K562 (cell line): Measurements from ENCODE around the gene FBXW12. TPM values are rescaled to one million over a fixed set of nuclear protein-coding genes. Genes with fewer than 3 reads are reported as not detected.

Experiments used
- ATAC-seq: fragments of 200-7000 bp; cut with Tn5 transposase; 3 replicates; pipeline ENCODE4 v1.9.1; 2020; ENCODE audit warnings: moderate library complexity
- BruUV-seq: library from RNA; stranded (reverse); fragments of 400-500 nt; replicated peaks from 2 replicates; lab custom pipeline; 2021; lab: Mats Ljungman, UMichigan
- CTCF ChIA-PET: fragments of 300-600 bp; formaldehyde crosslinking; extraction: SDS; loops from one replicate; lab custom pipeline; 2021; ENCODE audit warnings: low intra/inter-chr PET ratio; lab: Yijun Ruan, JAX
- POLR2A ChIA-PET: fragments of 300-600, 350-650 bp; sonication (Branson Sonifier 250); formaldehyde crosslinking; extraction: SDS; loops from one replicate; lab custom pipeline; 2021; ENCODE audit warnings: antibody characterized with exemption, inconsistent platforms; lab: Yijun Ruan, JAX
- DNase-seq, 4 experiments: peaks; one replicate each; pipeline versions ENCODE4 v3.0.0 to v3.0.0-alpha.2; 2011 to 2018; ENCODE audit warnings: low spot score in 3 of 4, mixed read lengths in 3 of 4; ENCODE audit errors: extremely low read depth in 1 of 4
- FAIRE-seq: peaks from 2 replicates; lab custom pipeline; 2011; peaks lifted over from hg19 to GRCh38; lab: Jason Lieb, UNC
- H2AFZ ChIP-seq: 2 replicates; pipeline ENCODE4 v1.6.0; 2011; ENCODE audit warnings: low read depth, low read length, control low read depth, inconsistent platforms
- H3K27ac ChIP-seq: fragments of 200-600 bp; 3 replicates; pipeline ENCODE4 v1.8.0; 2011; ENCODE audit warnings: low read depth, mild to moderate bottlenecking, control low read depth, inconsistent platforms, low read length, moderate library complexity, mixed read lengths; ENCODE audit errors: extremely low read depth
- H3K27me3 ChIP-seq, 2 experiments: fragments of 300-600 bp in 1 of 2; 2 replicates in 1 of 2; 3 replicates in 1 of 2; pipeline versions ENCODE4 v1.6.0 to v1.8.0; 2011; ENCODE audit warnings: inconsistent platforms in 2 of 2, low read length in 2 of 2, mild to moderate bottlenecking in 1 of 2, mixed read lengths in 1 of 2, moderate library complexity in 1 of 2; ENCODE audit not compliant: control insufficient read depth in 2 of 2, insufficient read depth in 2 of 2
- H3K36me3 ChIP-seq: fragments of 300-600 bp; 3 replicates; pipeline ENCODE4 v1.8.0; 2011; ENCODE audit warnings: mild to moderate bottlenecking, low read length, inconsistent platforms; ENCODE audit not compliant: control insufficient read depth, insufficient read depth
- H3K4me1 ChIP-seq, 2 experiments: fragments of 200-600 bp in 1 of 2; replicated peaks in 1 of 2; 2 replicates in 1 of 2; 3 replicates in 1 of 2; pipeline versions ENCODE4 v1.5.1 to v1.8.0; 2011; ENCODE audit warnings: inconsistent platforms in 2 of 2, low read length in 2 of 2, mild to moderate bottlenecking in 1 of 2, mixed read lengths in 1 of 2, moderate library complexity in 1 of 2; ENCODE audit not compliant: control insufficient read depth in 2 of 2, insufficient read depth in 2 of 2
- H3K4me2 ChIP-seq: 2 replicates; pipeline ENCODE4 v1.6.1; 2011; ENCODE audit warnings: low read length, control low read depth, inconsistent platforms, mixed read lengths; ENCODE audit not compliant: insufficient read depth
- H3K4me3 ChIP-seq: fragments of 200-600 bp; sonication (generic), shearing (Covaris generic); 2 replicates; pipeline ENCODE4 v1.5.1; 2016; ENCODE audit warnings: control low read depth, inconsistent platforms
- H3K79me2 ChIP-seq: fragments of 200-600 bp; 3 replicates; pipeline ENCODE4 v1.8.0; 2011; ENCODE audit warnings: low read length, inconsistent platforms; ENCODE audit not compliant: control insufficient read depth, insufficient read depth
- H3K9ac ChIP-seq, 2 experiments: 2 replicates each; pipeline versions ENCODE4 v1.6.0 to v1.6.1; 2011; ENCODE audit warnings: low read depth in 2 of 2, low read length in 2 of 2, control low read depth in 1 of 2, inconsistent platforms in 1 of 2, mild to moderate bottlenecking in 1 of 2, mixed read lengths in 1 of 2; ENCODE audit not compliant: insufficient read depth in 1 of 2
- H3K9me1 ChIP-seq: one replicate; pipeline ENCODE4 v1.6.0; 2011; ENCODE audit warnings: inconsistent platforms, mild to moderate bottlenecking, low read length, moderate library complexity; ENCODE audit not compliant: control insufficient read depth, insufficient read depth
- H3K9me3 ChIP-seq: replicated peaks from 2 replicates; pipeline ENCODE4 v1.5.1; 2011; ENCODE audit warnings: low read depth, low read length, inconsistent platforms; ENCODE audit not compliant: control insufficient read depth, insufficient read depth
- H4K20me1 ChIP-seq: replicated peaks from 2 replicates; pipeline ENCODE4 v1.6.1; 2011; ENCODE audit warnings: low read length, inconsistent platforms, mixed read lengths; ENCODE audit not compliant: control insufficient read depth, insufficient read depth
- BRD9 ChIP-seq: fragments of 450-650 bp; IDR thresholded peaks from 2 replicates; pipeline ENCODE4 v1.6.1; 2018; ENCODE audit warnings: low read depth; ENCODE audit not compliant: partially characterized antibody
- CGGBP1 ChIP-seq: fragments of 250-450 bp; sonication (Bioruptor Pico); IDR thresholded peaks from 2 replicates; pipeline ENCODE4 v1.9.0; 2021; ENCODE audit warnings: mild to moderate bottlenecking
- CHD4 ChIP-seq: fragments of 200-600 bp; sonication (generic); IDR thresholded peaks from 3 replicates; pipeline ENCODE4 v1.6.1; 2012; ENCODE audit warnings: low read depth, mild to moderate bottlenecking, mixed read lengths, low read length, inconsistent platforms; ENCODE audit not compliant: insufficient read depth, insufficient replicate concordance, poor library complexity, severe bottlenecking
- ZBTB43 ChIP-seq: sonication (generic); formaldehyde crosslinking; IDR thresholded peaks from 2 replicates; pipeline ENCODE4 v1.8.0; 2023; ENCODE audit warnings: mild to moderate bottlenecking, missing genetic modification reagents
- WGBS: fragments of 100-300 bp; shearing (Covaris generic); methylation state at CpG from one replicate; pipeline ENCODE4 v1.1.6; 2016; ENCODE audit warnings: low coverage, mixed read lengths; ENCODE audit not compliant: insufficient coverage; ENCODE audit errors: missing lambda C conversion rate; 5-methylcytosine and 5-hydroxymethylcytosine counted together
- in situ Hi-C: fragments of 300-500 bp; cut with MboI; formaldehyde crosslinking; loops from 4 replicates; pipeline ENCODE4 v1.15.0; 2018; ENCODE audit warnings: inconsistent platforms, mixed read lengths
- intact Hi-C: fragments of 100-400 bp; cut with micrococcal nuclease; formaldehyde crosslinking; loops from 2 replicates; pipeline ENCODE4 v1.14.2; 2022
- polyA plus RNA-seq, 8 experiments: library from polyadenylated mRNA; depleted of rRNA in 4 of 8; stranded (reverse) in 5 of 8; unstranded in 3 of 8; fragments of >200 nt; fragmentation: Nextera tagmentation in 2 of 8; fragmentation: Illumina TruSeq in 1 of 8; extraction: Ambion mirVana in 2 of 8; extraction: Trizol in 1 of 8; gene quantifications; 2 replicates each; pipeline versions ENCODE4 v1.2.1 to v1.2.3, GENCODE V29; 2011 to 2014; ENCODE audit warnings: inconsistent platforms in 1 of 8, missing spikeins in 1 of 8
- total RNA-seq, 7 experiments: library from RNA; depleted of rRNA in 6 of 7; stranded (reverse); fragments of >200 nt in 6 of 7; fragmentation: Illumina TruSeq in 2 of 7; extraction: Trizol in 2 of 7; gene quantifications; 2 replicates each; pipeline versions ENCODE4 v1.2.1 to v1.2.3, GENCODE V29; 2011 to 2021; ENCODE audit warnings: low replicate concordance in 1 of 7
- TF ChIP-seq, protein P1 (sequence below): sonication (generic); formaldehyde crosslinking; IDR thresholded peaks from 2 replicates; pipeline ENCODE4 v1.8.0; 2022; ENCODE audit warnings: mild to moderate bottlenecking, low read depth, missing genetic modification reagents

FBXW12 gene
- total and polyA plus RNA-seq, 9 of the 15 experiments (the other 6 are each of a cell fraction or from before 2014, with no cell fraction given), result 0.04 to 0.07 (median 0.06) TPM; not detected in 6

DNA sequence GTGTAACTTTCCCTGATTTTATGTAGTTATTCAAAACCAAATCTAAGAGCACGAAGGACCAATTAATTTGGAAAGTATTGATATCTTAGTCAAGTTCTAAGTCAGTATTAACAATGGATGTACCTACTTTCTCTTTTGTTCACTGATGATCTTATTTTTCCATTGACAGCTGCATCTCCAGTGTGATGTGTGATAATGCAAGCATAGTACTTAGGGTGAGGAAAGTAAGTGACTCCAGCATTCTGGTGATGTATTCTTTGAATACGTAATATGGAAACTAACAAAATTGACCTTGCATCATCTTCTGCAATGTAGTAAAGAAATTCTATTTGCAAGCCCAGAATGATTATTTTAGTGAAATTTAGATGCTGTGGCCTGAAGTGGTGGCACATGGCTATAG is 22.4 kb downstream of the FBXW12 start (continued):
- TF ChIP-seq, protein P1, sequence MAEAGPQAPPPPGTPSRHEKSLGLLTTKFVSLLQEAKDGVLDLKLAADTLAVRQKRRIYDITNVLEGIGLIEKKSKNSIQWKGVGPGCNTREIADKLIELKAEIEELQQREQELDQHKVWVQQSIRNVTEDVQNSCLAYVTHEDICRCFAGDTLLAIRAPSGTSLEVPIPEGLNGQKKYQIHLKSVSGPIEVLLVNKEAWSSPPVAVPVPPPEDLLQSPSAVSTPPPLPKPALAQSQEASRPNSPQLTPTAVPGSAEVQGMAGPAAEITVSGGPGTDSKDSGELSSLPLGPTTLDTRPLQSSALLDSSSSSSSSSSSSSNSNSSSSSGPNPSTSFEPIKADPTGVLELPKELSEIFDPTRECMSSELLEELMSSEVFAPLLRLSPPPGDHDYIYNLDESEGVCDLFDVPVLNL (CRISPR knock-in tag), result no peak

DNA sequence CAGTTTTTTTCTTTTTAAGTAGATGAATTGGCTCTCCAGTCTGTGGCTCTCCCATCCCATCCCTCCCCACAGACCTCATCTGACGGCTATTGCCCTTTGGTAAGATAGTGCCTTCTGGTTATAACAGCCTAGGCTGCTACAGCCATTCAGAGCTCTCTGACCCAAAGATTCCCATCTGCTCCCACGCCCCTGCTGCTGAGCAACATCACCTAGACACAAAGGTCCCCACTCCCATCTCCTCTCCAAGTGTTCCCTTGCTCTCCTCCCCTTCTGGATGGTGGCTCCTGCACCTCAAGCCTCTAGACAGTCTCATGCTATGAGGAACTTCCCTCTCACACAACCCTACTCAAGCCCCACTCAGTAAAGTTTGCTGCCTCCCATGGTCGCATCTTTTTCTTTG is 23.7 kb downstream of the FBXW12 start:
- no peak for TF ChIP-seq CHD4
- TF ChIP-seq ZBTB43, result no peak
- no peak for TF ChIP-seq CGGBP1 (CRISPR knock-in tag)
- no peak for TF ChIP-seq BRD9
- TF ChIP-seq, all 486 proteins: peak for 0
- ATAC-seq, result no peak
- WGBS, result 6% methylated on average over 3 of the region's 3 CpGs
- no peak overlapping the region for H3K4me3 ChIP-seq
- no peak overlapping the region for H2AFZ ChIP-seq
- no peak overlapping the region for H3K9ac ChIP-seq
- BruUV-seq, result no TSS peak
- no peaks in the 10 kb centered on the region for H3K36me3 ChIP-seq
- peak in 1 of 4 experiments; percentile 2 for DNase-seq
- no peak for FAIRE-seq
- H3K4me2 ChIP-seq, result no peak overlapping the region
- H3K79me2 ChIP-seq, result no peaks in the 10 kb centered on the region
- in situ Hi-C loops, result no loop called here
- POLR2A ChIA-PET, result interaction anchor here (0.9 kb wide), 1 partner anchor 44 kb away, joined by 4 read pairs; no protein-coding TSS in a partner anchor
- H3K9me1 ChIP-seq, result no peaks in the 10 kb centered on the region
- no peaks in the 10 kb centered on the region for H4K20me1 ChIP-seq
- CTCF ChIA-PET, result no interaction called here
- H3K4me1 ChIP-seq, result peaks cover 0 to 7% of the 10 kb centered on the region in 2 experiments; a peak in 1 of 5 replicates
- intact Hi-C loops, result no loop called here
- no peak overlapping the region for H3K27ac ChIP-seq
- H3K9me3 ChIP-seq, result no peaks in the 10 kb centered on the region
- H3K27me3 ChIP-seq, result no peaks in the 10 kb centered on the region
